Measurements from ENCODE around the gene KRTAP4-4.
"Not testable (repeated sequence)": the region's sequence is repeated elsewhere in the genome, so short reads cannot be mapped to it uniquely, and the experiment has no call there.

KRTAP4-4 gene

GRCh38 chr17:41121742-41122141, 38.8 kb downstream of the KRTAP4-4 start:
- no peak for TF ChIP-seq CTCF (IDR thresholded peaks at IDR 0.05; ENCODE audit: low read length, missing control alignments)
- DNase-seq (ENCODE audit: low read depth): no peak
- no peak overlapping the region for H3K4me3 ChIP-seq (replicated peaks; ENCODE audit: low read depth, low read length)

- not testable (repeated sequence) for DNase-seq (ENCODE audit: low read depth); H3K4me3 ChIP-seq (replicated peaks; ENCODE audit: low read depth, low read length)
Measured at GRCh38 chr17:41119696-41120690, 40.6 kb downstream of the KRTAP4-4 start.

GRCh38 chr17:41118721-41119120, 41.8 kb downstream of the KRTAP4-4 start:
- no peak overlapping the region for H3K4me3 ChIP-seq (replicated peaks; ENCODE audit: low read depth, low read length)
- TF ChIP-seq CTCF (IDR thresholded peaks at IDR 0.05; ENCODE audit: low read length, missing control alignments): no peak
- no peak for DNase-seq (ENCODE audit: low read depth)

GRCh38 chr17:41117846-41118386, 42.6 kb downstream of the KRTAP4-4 start, which contains the start of gene KRTAP4-11:
KRTAP4-11 (minus strand) TSS chr17:41118373; CDS start chr17:41118315, 58 bp downstream.
- not testable (repeated sequence) for H3K4me3 ChIP-seq (replicated peaks; ENCODE audit: low read depth, low read length); DNase-seq (ENCODE audit: low read depth)

GRCh38 chr17:41116297-41116696, 44.3 kb downstream of the KRTAP4-4 start:
- no peak for TF ChIP-seq CTCF (IDR thresholded peaks at IDR 0.05; ENCODE audit: low read length, missing control alignments)
- H3K4me3 ChIP-seq (replicated peaks; ENCODE audit: low read depth, low read length): no peak overlapping the region
- DNase-seq (ENCODE audit: low read depth): no peak

GRCh38 chr17:41111151-41111885, 49.2 kb downstream of the KRTAP4-4 start:
- no peak for DNase-seq (ENCODE audit: low read depth)
- TF ChIP-seq CTCF (IDR thresholded peaks at IDR 0.05; ENCODE audit: low read length, missing control alignments): no peak
- no peak overlapping the region for H3K4me3 ChIP-seq (replicated peaks; ENCODE audit: low read depth, low read length)
